HuH-7 (cell line): ENCODE measurements around the gene P3H4.
"Not testable (repeated sequence)": the region's sequence is repeated elsewhere in the genome, so short reads cannot be mapped to it uniquely, and the experiment has no call there.

Experiments used
- DNase-seq: peaks from one replicate; pipeline ENCODE4 v3.0.0; 2011; ENCODE audit warnings: low spot score

P3H4 gene, protein sequence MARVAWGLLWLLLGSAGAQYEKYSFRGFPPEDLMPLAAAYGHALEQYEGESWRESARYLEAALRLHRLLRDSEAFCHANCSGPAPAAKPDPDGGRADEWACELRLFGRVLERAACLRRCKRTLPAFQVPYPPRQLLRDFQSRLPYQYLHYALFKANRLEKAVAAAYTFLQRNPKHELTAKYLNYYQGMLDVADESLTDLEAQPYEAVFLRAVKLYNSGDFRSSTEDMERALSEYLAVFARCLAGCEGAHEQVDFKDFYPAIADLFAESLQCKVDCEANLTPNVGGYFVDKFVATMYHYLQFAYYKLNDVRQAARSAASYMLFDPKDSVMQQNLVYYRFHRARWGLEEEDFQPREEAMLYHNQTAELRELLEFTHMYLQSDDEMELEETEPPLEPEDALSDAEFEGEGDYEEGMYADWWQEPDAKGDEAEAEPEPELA

DNA sequence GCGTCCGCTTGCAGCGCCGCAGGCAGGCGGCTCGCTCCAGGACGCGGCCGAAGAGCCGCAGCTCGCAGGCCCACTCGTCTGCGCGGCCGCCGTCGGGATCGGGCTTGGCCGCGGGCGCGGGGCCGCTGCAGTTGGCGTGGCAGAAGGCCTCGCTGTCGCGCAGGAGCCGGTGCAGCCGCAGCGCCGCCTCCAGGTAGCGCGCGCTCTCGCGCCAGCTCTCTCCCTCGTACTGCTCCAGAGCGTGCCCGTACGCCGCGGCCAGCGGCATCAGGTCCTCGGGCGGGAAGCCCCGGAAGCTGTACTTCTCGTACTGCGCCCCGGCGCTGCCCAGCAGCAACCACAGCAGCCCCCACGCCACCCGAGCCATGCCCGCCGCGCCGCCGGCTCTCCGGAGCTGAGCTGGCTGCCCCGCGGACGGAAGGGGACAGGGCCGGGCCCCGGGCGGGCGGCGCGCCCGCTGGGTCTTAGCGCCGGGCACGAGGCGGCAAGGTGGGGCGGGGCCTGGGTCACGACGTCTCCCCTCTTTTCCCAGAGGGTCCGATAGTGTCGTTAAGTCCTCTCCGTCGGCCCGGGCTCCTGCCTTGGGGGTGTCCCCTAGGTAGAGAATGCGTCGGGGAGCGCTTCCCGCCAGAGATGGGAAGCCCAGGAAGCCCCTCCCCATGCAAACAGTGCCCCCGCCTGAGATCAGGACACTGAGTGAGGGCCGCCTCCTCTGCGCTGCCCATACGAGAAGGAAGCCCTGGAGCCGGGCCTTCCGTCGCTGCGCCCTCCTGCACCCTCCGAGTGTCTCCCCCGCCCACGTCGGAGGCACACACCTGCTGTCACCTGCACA is at the start of gene P3H4:
TSS of gene P3H4 (minus strand) at position 401 of the 832 bp plus-strand sequence. CDS start at position 367, 34 bp downstream.
- DNase-seq: peak; percentile 92

DNA sequence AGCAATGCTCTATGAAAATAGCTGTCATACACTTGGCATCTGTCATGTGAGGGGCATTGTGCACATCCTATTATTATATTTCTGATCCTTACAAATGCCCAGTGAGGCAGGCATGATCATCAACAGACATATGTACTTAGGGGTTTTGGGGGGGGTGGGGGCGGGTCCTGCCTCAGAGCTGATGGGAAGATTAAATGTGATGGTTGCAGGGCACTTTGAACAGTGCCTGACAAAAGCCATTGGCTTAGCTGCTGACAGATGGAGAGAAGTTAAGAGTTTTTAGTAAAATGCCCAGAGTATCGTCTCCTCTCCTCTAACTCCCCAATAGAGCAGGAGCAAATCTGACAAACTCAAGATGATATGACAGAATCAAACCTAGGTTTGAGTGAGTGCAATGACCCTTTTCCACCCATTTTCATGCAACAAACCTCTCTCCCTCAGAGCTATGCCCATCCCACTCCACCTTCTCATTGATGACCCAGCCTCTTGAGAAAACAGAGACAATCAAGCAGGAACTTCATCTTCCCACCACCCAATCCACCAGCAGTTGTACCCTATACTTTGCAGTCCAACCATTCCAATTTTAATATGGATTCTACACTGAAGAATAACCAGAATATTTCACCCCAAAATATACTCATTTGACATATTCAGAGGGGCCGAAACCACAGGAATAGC is 48.6 kb upstream of the P3H4 start:
- no peak for DNase-seq

DNA sequence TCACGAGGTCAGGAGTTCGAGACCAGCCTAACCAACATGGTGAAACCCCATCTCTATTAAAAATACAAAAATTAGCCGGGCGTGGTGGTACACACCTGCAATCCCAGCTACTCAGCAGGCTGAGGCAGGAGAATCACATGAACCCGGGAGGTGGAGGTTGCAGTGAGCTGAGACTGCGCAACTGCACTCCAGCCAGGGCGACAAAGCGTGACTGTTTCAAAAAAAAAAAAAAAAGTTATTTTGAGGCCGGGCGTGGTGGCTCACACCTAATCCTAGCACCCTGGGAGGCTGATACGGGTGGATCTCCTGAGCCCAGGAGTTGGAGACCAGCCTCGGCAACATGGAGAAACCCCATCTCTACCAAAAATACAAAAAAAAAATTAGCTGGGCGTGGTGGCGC is 39.6 kb upstream of the P3H4 start:
- not testable (repeated sequence) for DNase-seq

DNA sequence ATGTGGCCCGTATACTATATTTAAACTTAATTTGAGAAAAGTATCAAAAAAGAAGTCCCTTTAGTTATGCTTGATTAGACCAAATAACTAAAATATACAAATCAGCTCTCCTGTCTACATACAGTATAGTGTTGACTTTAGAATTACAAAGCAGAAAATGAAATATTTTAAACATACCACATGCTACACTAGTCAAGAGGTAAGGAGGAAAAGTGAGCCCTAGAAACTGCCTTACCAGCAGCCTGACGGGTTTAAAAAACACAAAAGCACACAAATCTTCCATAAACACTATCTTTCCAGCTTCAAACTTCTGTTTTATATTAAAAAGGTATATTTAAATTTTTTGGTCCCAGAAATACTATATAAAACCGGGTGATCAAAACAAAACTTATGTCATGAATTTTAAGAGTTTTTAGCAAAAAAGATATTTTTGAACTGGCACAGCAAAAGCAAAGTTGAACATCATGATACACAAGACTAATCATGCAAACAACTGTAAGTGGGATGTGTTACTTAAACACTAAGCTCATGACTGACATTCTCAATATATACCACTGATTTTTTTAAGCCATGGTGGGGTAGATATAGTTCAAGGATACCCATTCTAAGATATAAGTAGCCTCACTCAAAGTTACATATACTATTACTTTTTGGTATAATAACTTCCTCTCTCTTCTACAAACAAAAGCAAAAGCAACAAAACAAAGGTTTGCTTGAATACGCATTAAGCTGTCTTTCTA is 37.7 kb upstream of the P3H4 start:
- no peak for DNase-seq

DNA sequence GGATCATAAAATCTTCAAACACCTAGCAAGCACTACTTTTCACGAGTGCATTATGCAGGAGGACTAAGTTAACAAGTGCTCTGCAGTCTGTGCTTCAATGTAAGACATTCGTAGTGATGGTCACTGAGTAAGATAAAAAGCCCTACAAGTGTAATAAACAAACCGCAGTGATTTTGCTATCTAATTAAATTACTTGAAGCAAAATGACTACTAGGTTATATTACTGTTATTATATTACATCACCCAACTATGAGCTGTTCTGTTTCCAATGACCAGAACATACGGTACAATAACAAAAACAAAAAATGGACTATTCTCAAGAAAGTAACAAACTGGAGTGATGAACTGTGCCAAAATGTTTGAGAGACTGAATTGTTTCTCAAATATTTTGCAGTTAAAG is 37.0 kb upstream of the P3H4 start:
- DNase-seq: no peak

DNA sequence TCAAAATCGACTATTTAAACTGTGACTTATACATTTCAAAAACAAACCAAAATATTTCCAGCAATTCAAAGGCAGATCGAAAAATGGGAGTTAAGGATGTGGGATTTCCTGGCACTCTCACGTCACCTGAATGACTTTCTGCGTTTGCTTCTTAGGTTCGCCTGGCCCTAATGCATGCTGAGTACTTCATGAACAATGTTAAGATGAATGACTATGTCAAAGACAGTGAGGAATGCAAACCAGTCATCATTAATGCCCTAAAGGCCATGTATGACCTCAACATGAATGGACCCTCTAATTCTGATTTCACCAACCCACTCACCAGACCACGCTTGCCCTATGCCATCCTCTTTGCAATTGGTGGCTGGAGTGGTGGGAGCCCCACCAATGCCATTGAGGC is 33.2 kb upstream of the P3H4 start:
- DNase-seq: no peak

DNA sequence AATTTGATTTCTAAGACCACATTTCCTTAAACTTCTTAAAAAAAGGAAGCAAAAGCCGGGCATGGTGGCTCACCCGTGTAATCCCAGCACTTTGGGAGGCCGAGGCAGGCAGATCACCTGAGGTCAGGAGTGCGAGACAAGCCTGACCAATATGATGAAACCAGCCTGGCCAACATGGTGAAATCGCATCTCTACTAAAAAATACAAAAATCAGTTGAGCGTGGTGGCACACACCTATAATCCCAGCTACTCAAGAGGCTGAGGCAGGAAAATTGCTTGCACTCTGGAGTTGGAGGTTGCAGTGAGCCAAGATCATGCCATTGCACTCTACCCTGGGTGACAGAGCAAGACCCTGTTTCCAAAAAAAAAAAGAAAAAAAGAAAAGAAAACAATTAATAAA is 29.0 kb upstream of the P3H4 start:
- DNase-seq: not testable (repeated sequence)

DNA sequence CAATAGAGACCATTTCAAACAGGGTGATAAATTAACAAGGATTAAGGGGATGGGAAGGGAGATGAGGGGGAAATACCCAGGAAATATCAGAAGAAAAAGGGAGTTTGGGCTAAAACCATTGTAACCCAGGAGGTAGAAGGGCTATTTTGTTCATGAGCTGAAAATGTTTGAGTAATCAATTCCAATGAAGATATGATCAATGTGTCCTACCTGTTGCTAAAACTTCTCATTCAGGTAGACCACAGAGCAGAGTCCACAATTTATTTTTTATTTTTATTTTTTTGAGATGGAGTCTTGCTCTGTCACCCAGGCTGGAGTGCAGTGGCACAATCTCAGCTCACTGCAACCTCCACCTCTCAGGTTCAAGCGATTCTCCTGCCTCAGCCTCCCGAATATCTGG is 27.7 kb upstream of the P3H4 start:
- DNase-seq: not testable (repeated sequence)

DNA sequence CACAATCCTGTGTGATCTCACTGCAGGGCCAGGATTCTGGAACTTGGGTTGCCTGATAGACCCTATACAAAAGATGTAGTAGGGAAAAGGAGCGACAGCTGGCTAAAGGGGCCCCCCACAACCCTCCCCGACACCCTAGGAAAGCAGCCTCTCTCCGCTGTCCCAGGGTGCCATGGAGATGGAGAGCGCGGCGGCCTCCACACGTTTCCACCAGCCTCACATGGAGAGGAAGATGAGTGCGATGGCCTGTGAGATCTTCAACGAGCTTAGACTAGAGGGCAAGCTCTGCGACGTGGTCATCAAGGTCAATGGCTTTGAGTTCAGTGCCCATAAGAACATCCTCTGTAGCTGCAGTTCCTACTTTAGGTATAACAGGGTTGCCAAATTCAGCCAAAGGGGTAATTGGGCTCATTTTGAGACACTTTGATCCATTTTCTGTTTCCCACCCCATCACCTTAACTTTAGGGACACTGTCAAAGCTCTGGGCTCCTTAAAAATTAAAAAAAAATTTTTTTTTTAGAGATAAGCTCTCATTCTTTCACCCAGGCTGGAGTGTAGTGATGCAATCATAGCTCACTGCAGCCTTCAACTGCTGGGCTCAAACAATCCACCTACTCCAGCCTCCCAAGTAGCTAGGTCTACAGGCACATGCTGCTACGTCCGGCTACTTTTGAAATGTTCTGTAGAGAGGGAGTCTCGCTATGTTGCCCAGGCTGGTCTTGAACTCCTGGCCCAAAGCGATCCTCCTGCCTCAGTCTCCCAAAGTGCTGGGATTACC is 26.2 kb upstream of the P3H4 start, which contains the start of gene KLHL10:
TSS of gene KLHL10 (plus strand) at position 65 of the 778 bp plus-strand sequence. CDS start at position 173, 108 bp downstream.
- DNase-seq: no peak

DNA sequence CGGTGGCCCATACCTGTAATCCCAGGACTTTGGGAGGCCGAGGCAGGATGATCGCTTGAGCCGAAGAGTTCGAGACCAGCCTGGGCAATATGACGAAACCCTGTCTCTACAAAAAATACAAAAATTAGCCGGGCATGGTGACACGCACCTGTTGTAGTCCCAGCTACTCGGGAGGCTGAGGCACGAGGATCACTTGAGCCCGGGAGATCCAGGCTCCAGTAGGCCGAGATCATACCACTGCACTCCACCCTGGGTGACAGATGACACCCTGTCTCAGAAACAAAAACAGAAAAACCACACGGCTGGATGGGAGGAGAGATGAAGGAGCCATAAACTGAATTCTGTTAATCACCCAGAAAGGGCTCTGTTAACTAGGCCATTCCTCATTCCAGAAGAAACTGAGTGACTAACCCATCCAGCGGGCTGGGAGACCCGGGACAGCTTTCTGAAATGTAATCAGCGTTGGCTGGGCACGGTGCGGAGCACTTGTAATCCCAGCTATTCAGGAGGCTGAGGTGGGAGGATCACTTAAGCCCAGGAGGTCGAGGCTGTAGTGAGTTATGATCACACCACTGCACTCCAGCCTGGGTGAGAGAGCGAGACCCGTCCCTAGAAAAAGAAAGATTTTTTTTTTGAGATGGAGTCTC is 24.9 kb upstream of the P3H4 start:
- DNase-seq: no peak

DNA sequence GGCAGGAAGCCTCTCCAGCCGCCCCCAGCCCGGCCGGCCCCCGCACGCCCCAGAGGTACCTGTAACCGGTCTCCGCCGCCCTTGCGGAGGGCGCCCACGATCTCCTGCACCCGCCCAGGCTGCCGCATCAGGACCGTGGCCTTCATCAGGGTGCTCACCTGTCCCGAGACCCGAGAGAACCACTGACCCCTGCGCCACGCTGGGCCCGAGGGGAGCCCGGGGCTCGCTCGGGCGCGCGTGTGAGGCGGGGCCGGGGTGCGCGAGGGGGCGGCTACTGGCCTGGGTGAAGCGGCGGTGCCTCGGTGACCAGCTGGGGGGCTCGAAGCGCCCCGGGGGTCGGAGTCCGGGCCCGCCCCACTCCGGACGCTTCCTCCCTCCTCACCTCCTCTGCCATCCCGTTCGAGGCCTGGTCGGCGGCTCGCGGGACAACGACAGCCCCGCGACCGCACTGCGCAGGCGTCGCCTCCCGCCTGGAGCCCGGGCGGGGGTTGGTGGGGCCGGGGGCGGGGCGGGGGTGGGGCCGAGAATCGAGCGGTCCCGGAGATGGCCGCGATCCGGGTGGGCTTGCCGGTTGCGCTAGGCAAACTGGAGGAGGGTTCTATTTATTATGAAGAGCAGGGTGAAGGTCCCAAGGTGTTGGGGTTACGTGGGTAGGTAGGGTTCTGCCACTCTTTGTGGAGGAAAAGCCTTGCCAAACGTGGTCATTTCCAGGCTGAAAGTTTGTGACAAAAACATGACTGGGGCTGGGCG is 24.2 kb upstream of the P3H4 start, which contains the start of gene NT5C3B:
TSS of gene NT5C3B (minus strand) at position 433 of the 750 bp plus-strand sequence. CDS start at position 394, 39 bp downstream.
- DNase-seq: peak; percentile 97

DNA sequence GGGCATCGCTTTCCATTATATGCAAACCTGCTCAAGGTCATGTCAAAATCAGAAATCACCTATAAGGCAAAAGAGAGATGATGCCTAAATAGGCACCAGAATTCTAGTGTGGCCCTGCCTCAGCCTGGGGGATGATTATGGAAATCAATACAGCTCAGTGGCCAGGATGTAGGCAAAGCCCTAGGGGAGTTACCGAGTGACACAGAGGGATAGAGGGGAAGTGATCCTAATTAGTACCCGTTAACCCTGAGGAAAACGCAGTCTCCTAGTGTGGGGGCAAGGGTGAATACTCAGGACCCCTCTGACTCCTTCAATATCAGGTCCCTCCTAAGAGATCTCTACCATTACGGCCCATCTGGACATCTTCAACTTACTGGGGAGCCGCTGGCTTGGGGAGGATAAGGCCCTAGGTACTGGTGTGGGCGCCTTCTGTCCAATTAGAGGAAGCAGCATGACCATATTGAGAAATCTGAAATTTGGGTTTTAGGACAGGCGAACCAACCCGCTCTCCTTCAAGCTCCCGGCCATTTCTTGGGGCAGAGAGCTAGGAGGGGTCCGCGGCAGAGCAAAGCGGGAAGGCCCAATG is 23.6 kb upstream of the P3H4 start:
- DNase-seq: no peak

DNA sequence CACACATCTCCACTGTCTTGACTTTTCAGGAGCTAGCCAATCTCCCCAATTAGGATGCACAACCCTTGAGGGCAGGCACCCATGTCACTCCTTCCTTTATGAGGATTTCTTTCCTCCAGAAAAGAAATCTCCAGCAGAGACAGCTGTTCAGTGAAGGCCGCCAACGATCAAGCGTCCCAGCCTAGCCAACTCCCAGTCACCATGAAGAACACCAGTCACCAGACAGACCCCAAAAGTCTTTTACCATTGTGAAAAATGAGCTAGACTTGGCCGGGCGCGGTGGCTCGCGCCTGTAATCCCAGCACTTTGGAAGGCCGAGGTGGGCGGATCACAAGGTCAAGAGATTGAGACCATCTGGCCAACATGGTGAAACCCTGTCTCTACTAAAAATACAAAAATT is 18.2 kb upstream of the P3H4 start:
- not testable (repeated sequence) for DNase-seq

DNA sequence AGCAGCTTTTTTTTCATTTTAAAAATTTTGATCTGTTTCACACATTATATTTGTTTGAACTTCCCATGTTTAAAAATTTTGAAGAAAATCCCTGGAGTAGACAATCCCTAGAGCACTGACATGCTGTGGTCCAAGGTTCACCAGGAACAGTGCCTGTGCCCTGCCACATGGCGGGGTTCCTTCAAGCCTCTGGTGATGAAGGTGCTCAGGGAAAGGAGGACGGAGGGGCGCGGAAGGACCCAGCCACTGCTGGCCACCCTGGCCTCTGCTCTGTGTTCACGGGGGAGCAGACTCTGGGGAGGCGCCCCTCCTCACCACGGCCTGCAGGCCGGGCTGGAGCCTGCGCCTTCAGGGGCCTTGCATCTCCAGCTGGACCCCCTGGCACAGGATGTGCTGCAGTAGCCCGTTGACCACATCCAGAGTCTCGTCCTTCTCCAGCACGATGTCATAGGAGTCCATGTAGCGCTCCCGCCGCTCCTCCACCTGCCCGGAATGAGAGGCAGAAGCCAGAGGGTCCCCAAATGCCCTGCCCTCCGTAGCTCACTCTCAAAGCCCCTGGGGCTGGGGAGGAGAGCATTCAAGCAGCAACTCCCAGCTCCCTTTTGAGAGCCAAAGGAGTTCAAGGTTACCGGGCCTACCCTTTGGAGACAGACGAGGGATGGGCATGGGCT is 13.6 kb upstream of the P3H4 start:
- DNase-seq: no peak

DNA sequence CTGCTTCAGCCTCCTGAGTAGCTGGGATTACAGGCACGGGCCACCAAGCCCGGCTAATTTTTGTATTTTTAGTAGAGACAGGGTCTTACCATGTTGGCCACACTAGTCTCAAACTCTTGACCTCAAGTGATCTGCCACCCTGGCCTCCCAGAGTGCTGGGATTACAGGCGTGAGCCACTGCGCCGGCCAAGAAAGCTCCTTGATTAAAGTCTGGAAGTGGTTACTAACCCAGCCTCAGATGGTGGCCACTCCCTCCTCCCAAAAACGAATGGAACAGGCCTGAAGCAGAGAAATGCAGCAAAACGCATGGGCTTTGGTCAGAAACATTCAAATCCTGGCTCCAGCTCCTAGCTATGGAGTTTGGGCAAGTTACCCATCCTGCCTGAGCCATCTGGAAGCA is 12.3 kb upstream of the P3H4 start:
- no peak for DNase-seq

DNA sequence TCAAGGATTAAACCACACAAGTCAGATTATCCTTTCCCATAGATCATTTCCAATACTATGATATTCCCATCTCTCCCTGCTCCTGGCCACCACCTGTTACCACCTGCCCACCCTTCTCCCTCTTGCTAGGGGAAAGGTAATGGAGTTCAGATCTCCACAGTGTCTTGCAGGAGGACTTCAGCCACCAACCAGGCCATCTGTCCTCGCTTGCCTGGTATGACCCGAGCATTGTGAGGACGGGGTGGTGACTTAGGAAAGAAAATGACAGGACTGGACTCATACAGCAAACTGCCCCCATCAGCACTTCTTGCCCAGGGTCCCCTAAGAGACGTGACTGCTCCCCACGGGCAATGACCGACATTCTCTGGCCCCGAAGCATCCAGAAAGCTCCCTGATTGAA is 11.8 kb upstream of the P3H4 start:
- DNase-seq: no peak

DNA sequence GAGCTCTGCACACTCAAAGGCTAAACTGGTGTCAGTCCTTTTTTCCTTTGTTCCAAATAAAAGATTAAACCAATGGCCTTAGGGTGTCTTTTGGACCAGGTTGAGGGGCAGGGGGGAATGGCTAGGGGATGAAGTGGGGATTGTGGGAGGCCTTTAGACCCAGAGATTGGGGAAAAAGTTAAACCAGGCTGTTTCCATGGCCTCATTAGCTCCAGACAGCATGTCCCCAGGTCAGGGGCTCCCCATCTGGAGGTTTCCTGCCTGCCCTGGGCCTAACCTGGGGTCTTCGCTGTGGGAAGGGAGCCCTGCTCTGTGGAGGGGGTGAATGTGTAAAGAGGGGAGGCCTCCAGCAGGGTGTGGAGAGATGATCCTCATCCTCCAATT is 11.4 kb upstream of the P3H4 start:
- DNase-seq: no peak
